ENCODE results near the gene CACYBP.

GRCh38 chr1:175033953-175034352 is 34.2 kb downstream of the CACYBP start:
- TF ChIP-seq CTCF (IDR thresholded peaks at IDR 0.05) (no peak), POLR2A (IDR thresholded peaks at IDR 0.05) (no peak)
